Prostate gland (tissue), 2 donors: ENCODE results near the gene CEP164.

Source experiments
- CTCF ChIP-seq, 4 experiments: fragments of 200-600 bp in 2 of 4; fragments of 450-650 bp in 2 of 4; sonication (generic) in 2 of 4; IDR thresholded peaks; 1 replicate in 3 of 4; 2 replicates in 1 of 4; pipeline ENCODE4 v1.5.1; 2016 to 2019; ENCODE audit warnings: antibody characterized with exemption in 4 of 4, mild to moderate bottlenecking in 2 of 4, moderate library complexity in 2 of 4
- POLR2A ChIP-seq: fragments of 450-650 bp; IDR thresholded peaks from one replicate; pipeline ENCODE4 v1.6.1; 2016; ENCODE audit warnings: antibody characterized with exemption, mild to moderate bottlenecking
- POLR2AphosphoS5 ChIP-seq: sonication (generic); formaldehyde crosslinking; IDR thresholded peaks from one replicate; pipeline ENCODE4 v1.6.1; 2017; ENCODE audit warnings: antibody characterized with exemption

- TF ChIP-seq CTCF (IDR thresholded peaks at IDR 0.05), result no peak
- TF ChIP-seq POLR2A, result no peak
- no peak for TF ChIP-seq POLR2AphosphoS5
These were observed 35.0 kb upstream of the CEP164 start for GRCh38 chr11:117292616-117293015.
